IMR-90 (cell line): ENCODE results near the gene EDARADD. TPM values are rescaled to one million over a fixed set of nuclear protein-coding genes. Genes with fewer than 3 reads are reported as not detected.

ENCODE experiments used
- ATAC-seq: fragments of 200-7000 bp; cut with Tn5 transposase; 2 replicates; pipeline ENCODE4 v1.9.1; 2020; ENCODE audit warnings: low read depth, mild to moderate bottlenecking, moderate library complexity
- BruUV-seq: library from RNA; stranded (reverse); fragments of 400-500 nt; replicated peaks from 2 replicates; lab custom pipeline; 2021; lab: Mats Ljungman, UMichigan
- CTCF ChIA-PET: fragments of 300-600 bp; formaldehyde crosslinking; extraction: SDS; loops from one replicate; lab custom pipeline; 2021; ENCODE audit warnings: antibody characterized with exemption; lab: Yijun Ruan, JAX
- POLR2A ChIA-PET: fragments of 300-600 bp; sonication (Branson Sonifier 250); formaldehyde crosslinking; loops from one replicate; lab custom pipeline; 2022; ENCODE audit warnings: antibody characterized with exemption; ENCODE audit not compliant: unreplicated experiment; lab: Charles Lee
- DNase-seq: peaks from one replicate; pipeline ENCODE4 v3.0.0; 2013
- H2AFZ ChIP-seq: replicated peaks from 2 replicates; pipeline ENCODE3; 2013; ENCODE audit warnings: low read length, mild to moderate bottlenecking; ENCODE audit not compliant: poor library complexity
- H2AK5ac ChIP-seq: 2 replicates; pipeline ENCODE4 v1.6.1; 2013; ENCODE audit warnings: low read depth, low read length, inconsistent platforms
- H2AK9ac ChIP-seq: replicated peaks from 2 replicates; pipeline ENCODE3; 2013; ENCODE audit warnings: mild to moderate bottlenecking, low read depth, low read length, moderate library complexity; ENCODE audit not compliant: poor library complexity
- H2BK120ac ChIP-seq: 2 replicates; pipeline ENCODE4 v1.6.1; 2013; ENCODE audit warnings: low read depth, low read length, inconsistent platforms
- H2BK15ac ChIP-seq: 3 replicates; pipeline ENCODE4 v1.6.1; 2013; ENCODE audit warnings: low read depth, low read length, inconsistent platforms
- H2BK20ac ChIP-seq: 2 replicates; pipeline ENCODE4 v1.6.1; 2013; ENCODE audit warnings: low read depth, mild to moderate bottlenecking, inconsistent platforms, low read length, moderate library complexity
- H2BK5ac ChIP-seq: 2 replicates; pipeline ENCODE4 v1.6.1; 2013; ENCODE audit warnings: mild to moderate bottlenecking, low read depth, low read length, inconsistent platforms; ENCODE audit not compliant: poor library complexity, severe bottlenecking
- H3K14ac ChIP-seq: replicated peaks from 2 replicates; pipeline ENCODE4 v1.6.1; 2013; ENCODE audit warnings: low read depth, low read length, inconsistent platforms
- H3K18ac ChIP-seq: 2 replicates; pipeline ENCODE4 v1.6.1; 2013; ENCODE audit warnings: low read depth, low read length, control low read depth
- H3K23ac ChIP-seq: 2 replicates; pipeline ENCODE4 v1.6.1; 2013; ENCODE audit warnings: low read depth, low read length, inconsistent platforms
- H3K27ac ChIP-seq: 2 replicates; pipeline ENCODE4 v1.5.1; 2013; ENCODE audit warnings: mild to moderate bottlenecking, control low read depth, low read length; ENCODE audit not compliant: insufficient read depth
- H3K27me3 ChIP-seq: 2 replicates; pipeline ENCODE4 v1.6.1; 2013; ENCODE audit warnings: low read length; ENCODE audit not compliant: control insufficient read depth, insufficient read depth
- H3K36me3 ChIP-seq: 2 replicates; pipeline ENCODE4 v1.6.1; 2013; ENCODE audit warnings: low read length, mixed read lengths; ENCODE audit not compliant: control insufficient read depth, insufficient read depth
- H3K4ac ChIP-seq: 2 replicates; pipeline ENCODE4 v1.6.1; 2013; ENCODE audit warnings: low read depth, low read length, inconsistent platforms
- H3K4me1 ChIP-seq: 2 replicates; pipeline ENCODE4 v1.6.1; 2013; ENCODE audit warnings: low read length, mixed read lengths; ENCODE audit not compliant: control insufficient read depth, insufficient read depth
- H3K4me2 ChIP-seq: 2 replicates; pipeline ENCODE4 v1.6.1; 2013; ENCODE audit warnings: low read depth, mild to moderate bottlenecking, control low read depth, low read length, moderate library complexity
- H3K4me3 ChIP-seq: 2 replicates; pipeline ENCODE4 v1.5.1; 2013; ENCODE audit warnings: low read depth, mild to moderate bottlenecking, control low read depth, low read length, moderate library complexity; ENCODE audit not compliant: insufficient read depth
- H3K56ac ChIP-seq: 2 replicates; pipeline ENCODE4 v1.6.1; 2013; ENCODE audit warnings: low read length, inconsistent platforms; ENCODE audit not compliant: insufficient read depth; ENCODE audit errors: extremely low read depth
- H3K79me1 ChIP-seq, 2 experiments: 2 replicates each; pipeline ENCODE4 v1.6.1; 2013; ENCODE audit warnings: low read length in 2 of 2, inconsistent platforms in 1 of 2, low read depth in 1 of 2
- H3K9ac ChIP-seq: 2 replicates; pipeline ENCODE4 v1.6.1; 2013; ENCODE audit warnings: low read depth, low read length, control low read depth
- H3K9me1 ChIP-seq: 2 replicates; pipeline ENCODE4 v1.6.1; 2013; ENCODE audit warnings: low read length, inconsistent platforms; ENCODE audit not compliant: insufficient read depth
- H3K9me3 ChIP-seq: 2 replicates; pipeline ENCODE4 v1.6.1; 2013; ENCODE audit warnings: low read length; ENCODE audit not compliant: control insufficient read depth, insufficient read depth
- H4K20me1 ChIP-seq: 2 replicates; pipeline ENCODE4 v1.6.1; 2013; ENCODE audit warnings: low read length, inconsistent platforms; ENCODE audit not compliant: insufficient read depth
- H4K5ac ChIP-seq: 2 replicates; pipeline ENCODE4 v1.6.1; 2013; ENCODE audit warnings: mild to moderate bottlenecking, low read depth, low read length, control low read depth
- H4K8ac ChIP-seq, 2 experiments: 2 replicates each; pipeline ENCODE4 v1.6.1; 2013; ENCODE audit warnings: low read depth in 2 of 2, low read length in 2 of 2, control low read depth in 1 of 2, inconsistent platforms in 1 of 2
- H4K91ac ChIP-seq: 2 replicates; pipeline ENCODE4 v1.6.1; 2013; ENCODE audit warnings: low read depth, low read length, inconsistent platforms; ENCODE audit not compliant: insufficient read depth
- RFX5 ChIP-seq: IDR thresholded peaks from 2 replicates; pipeline ENCODE4 v1.8.0; 2012; ENCODE audit warnings: low read depth, mild to moderate bottlenecking, low read length, moderate library complexity
- SMC3 ChIP-seq: fragments of 150-350 bp; IDR thresholded peaks from 2 replicates; pipeline ENCODE4 v1.6.1; 2016; ENCODE audit warnings: low read depth, mild to moderate bottlenecking, antibody characterized with exemption, low read length, moderate library complexity
- WGBS, 2 experiments: methylation state at CpG; one replicate each; pipeline versions ENCODE4 v1.1.5 to v1.1.7; 2013; ENCODE audit warnings: missing lambda C conversion rate in 2 of 2; ENCODE audit not compliant: insufficient read length in 1 of 2; ENCODE audit errors: extremely low coverage in 2 of 2; 5-methylcytosine and 5-hydroxymethylcytosine counted together
- dilution Hi-C: fragments of 300-500 bp; cut with HindIII; formaldehyde crosslinking; loops from one replicate; pipeline ENCODE4 v1.14.3; 2018; ENCODE audit warnings: low sequenced_read_pairs; ENCODE audit not compliant: unreplicated experiment
- in situ Hi-C: fragments of 300-500 bp; cut with MboI; formaldehyde crosslinking; loops from 3 replicates; pipeline ENCODE4 v1.14.3; 2019; ENCODE audit warnings: low sequenced_read_pairs, inconsistent platforms, mixed read lengths
- intact Hi-C: fragments of 100-400 bp; cut with micrococcal nuclease; formaldehyde crosslinking; loops from 2 replicates; pipeline ENCODE4 v1.10.0; 2022
- polyA plus RNA-seq, 3 experiments: library from polyadenylated mRNA; depleted of rRNA; stranded (reverse); fragments of >200 nt; gene quantifications; 2 replicates each; pipeline ENCODE4 v1.2.3, GENCODE V29; 2012; ENCODE audit warnings: low replicate concordance in 1 of 3
- total RNA-seq: library from RNA; depleted of rRNA; stranded (reverse); fragments of >200 nt; gene quantifications from 2 replicates; pipeline ENCODE4 v1.2.3, GENCODE V29; 2012
- TF ChIP-seq, protein P1 (sequence below): fragments of 150-350 bp; IDR thresholded peaks from 2 replicates; pipeline ENCODE4 v1.6.1; 2016; ENCODE audit warnings: low read depth, mild to moderate bottlenecking, low read length, moderate library complexity, borderline replicate concordance

Gene EDARADD
- total and polyA plus RNA-seq, 2 of the 4 experiments (the other 2 are of a cell fraction), result not detected

DNA sequence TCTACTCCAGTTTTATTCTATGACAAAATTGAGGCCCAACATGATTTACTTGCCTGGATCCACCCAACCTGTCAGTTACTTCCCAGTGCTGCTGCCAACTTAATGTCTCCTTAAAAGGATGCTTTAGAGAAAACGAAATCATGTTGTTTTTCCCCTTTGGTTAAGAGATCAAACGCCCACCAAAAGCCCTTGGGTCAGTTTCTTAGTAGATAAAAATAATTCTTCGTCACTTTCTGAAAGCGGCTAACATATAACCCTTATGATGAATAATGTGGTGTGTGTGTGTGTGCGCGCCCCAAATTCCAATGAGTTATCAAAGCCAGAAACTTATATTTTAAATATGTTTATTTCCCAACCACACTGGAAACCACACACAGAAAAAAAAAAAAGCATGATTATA, 77.0 kb downstream of the EDARADD start:
- DNase-seq, result no peak
- H3K4me3 ChIP-seq, result no peak overlapping the region
- no peak overlapping the region for H2BK120ac ChIP-seq
- no peaks in the 10 kb centered on the region for H3K9me1 ChIP-seq
- no peak overlapping the region for H4K91ac ChIP-seq
- H3K9ac ChIP-seq, result no peak overlapping the region
- POLR2A ChIA-PET, result no interaction called here
- no CpG with 5 or more reads among the region's 6 CpGs for WGBS, 2 experiments
- no peaks in the 10 kb centered on the region for H3K9me3 ChIP-seq
- no peaks in the 10 kb centered on the region for H3K36me3 ChIP-seq
- TF ChIP-seq, protein P1, sequence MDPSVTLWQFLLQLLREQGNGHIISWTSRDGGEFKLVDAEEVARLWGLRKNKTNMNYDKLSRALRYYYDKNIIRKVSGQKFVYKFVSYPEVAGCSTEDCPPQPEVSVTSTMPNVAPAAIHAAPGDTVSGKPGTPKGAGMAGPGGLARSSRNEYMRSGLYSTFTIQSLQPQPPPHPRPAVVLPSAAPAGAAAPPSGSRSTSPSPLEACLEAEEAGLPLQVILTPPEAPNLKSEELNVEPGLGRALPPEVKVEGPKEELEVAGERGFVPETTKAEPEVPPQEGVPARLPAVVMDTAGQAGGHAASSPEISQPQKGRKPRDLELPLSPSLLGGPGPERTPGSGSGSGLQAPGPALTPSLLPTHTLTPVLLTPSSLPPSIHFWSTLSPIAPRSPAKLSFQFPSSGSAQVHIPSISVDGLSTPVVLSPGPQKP, result no peak
- TF ChIP-seq RFX5, result no peak
- no peak for TF ChIP-seq SMC3
- ATAC-seq, result no peak
- H2BK20ac ChIP-seq, result no peak overlapping the region
- no peak overlapping the region for H3K27ac ChIP-seq
- no peaks in the 10 kb centered on the region for H3K79me1 ChIP-seq
- H3K4me2 ChIP-seq, result no peak overlapping the region
- H3K14ac ChIP-seq, result no peak overlapping the region
- no peak overlapping the region for H3K4ac ChIP-seq
- CTCF ChIA-PET, result no interaction called here
- H4K8ac ChIP-seq, result no peak overlapping the region
- H3K27me3 ChIP-seq, result peaks cover 4% of the 10 kb centered on the region; the same call in 1 of the 2 replicates
- no peak overlapping the region for H2BK5ac ChIP-seq
- H3K18ac ChIP-seq, result no peak overlapping the region
- in situ Hi-C loops, result no loop called here
- no TSS peak for BruUV-seq
- no peak overlapping the region for H4K5ac ChIP-seq
- no peaks in the 10 kb centered on the region for H3K4me1 ChIP-seq
- dilution Hi-C loops, result no loop called here
- H3K56ac ChIP-seq, result no peak overlapping the region
- no peak overlapping the region for H2AK5ac ChIP-seq
- H2AFZ ChIP-seq, result no peak overlapping the region
- no peak overlapping the region for H3K23ac ChIP-seq
- H2BK15ac ChIP-seq, result no peak overlapping the region
- H4K20me1 ChIP-seq, result no peaks in the 10 kb centered on the region
- no peak overlapping the region for H2AK9ac ChIP-seq
- intact Hi-C loops, result no loop called here
